ENCODE results near the gene KCNQ1.

Gene KCNQ1

GRCh38 chr11:2534957-2535672, 90.3 kb downstream of the KCNQ1 start:
- DNase-seq (ENCODE audit: low read depth, low spot score), result no peak

DNA sequence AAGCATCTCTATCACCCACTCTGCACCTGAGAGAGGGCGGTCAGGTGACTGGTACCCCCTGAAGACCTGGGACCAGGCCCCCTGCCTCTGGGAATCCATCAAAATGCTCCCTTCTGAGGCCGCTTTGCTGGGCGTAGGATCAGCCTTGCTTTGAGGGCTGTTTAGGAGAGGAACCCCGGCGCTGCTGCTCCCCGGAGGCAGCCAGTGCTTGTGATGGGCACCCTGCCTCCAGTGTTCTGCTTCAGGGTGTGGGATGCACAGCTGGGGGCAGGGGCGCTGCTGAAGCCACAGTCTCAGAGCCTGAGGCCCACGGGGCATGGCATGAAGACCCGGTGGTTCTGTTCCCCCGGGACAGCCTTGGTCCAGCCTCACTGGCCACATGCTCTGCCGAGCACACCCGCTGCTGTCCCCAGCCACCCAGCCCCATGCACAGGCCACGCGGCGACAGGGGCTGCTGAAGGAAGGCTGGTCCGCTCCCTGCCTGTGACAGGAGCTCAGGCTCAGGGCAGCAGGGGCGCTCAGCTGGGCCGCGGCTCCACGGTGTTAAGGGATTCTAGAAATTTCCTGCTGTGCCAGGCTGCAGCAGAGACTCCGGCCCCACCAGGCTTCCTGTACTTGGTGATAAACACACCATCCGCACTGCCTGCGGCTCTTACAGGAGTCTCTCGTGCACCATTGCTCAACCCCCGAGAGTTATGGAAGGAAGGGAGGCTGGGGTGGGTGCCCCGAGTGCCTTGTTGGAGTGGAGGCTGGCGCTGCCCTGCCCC, 91.0 kb downstream of the KCNQ1 start:
- DNase-seq (ENCODE audit: low read depth, low spot score), result no peak

- no peak for DNase-seq (ENCODE audit: low read depth, low spot score)
Measured at GRCh38 chr11:2536440-2536989, 91.7 kb downstream of the KCNQ1 start.

- DNase-seq (ENCODE audit: low read depth, low spot score), result no peak
Measured at GRCh38 chr11:2537010-2537705, 92.3 kb downstream of the KCNQ1 start.

- DNase-seq (ENCODE audit: low read depth, low spot score), result no peak
Measured at GRCh38 chr11:2537896-2538724, 93.3 kb downstream of the KCNQ1 start.

DNA sequence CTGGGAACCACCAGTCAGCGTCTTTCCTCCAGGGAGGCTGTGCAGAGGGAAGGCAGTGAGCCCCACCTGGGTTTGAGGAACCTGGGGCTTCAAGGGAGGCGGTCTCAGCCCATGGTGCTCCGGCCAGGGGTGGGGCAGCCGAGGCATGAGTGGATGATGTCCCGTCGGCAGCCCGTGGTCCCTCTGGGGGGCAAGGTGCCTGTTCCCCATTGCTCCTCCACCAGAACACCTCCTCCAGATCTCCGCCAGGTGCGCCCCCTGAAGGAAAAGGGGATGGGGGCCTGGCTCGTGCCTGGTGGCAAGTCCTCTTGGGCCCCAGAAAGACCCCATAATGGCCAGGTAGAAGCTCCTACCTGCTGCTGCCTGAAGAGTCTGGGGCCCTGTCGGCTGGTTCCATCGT, 94.1 kb downstream of the KCNQ1 start:
- no peak for DNase-seq (ENCODE audit: low read depth, low spot score)

DNA sequence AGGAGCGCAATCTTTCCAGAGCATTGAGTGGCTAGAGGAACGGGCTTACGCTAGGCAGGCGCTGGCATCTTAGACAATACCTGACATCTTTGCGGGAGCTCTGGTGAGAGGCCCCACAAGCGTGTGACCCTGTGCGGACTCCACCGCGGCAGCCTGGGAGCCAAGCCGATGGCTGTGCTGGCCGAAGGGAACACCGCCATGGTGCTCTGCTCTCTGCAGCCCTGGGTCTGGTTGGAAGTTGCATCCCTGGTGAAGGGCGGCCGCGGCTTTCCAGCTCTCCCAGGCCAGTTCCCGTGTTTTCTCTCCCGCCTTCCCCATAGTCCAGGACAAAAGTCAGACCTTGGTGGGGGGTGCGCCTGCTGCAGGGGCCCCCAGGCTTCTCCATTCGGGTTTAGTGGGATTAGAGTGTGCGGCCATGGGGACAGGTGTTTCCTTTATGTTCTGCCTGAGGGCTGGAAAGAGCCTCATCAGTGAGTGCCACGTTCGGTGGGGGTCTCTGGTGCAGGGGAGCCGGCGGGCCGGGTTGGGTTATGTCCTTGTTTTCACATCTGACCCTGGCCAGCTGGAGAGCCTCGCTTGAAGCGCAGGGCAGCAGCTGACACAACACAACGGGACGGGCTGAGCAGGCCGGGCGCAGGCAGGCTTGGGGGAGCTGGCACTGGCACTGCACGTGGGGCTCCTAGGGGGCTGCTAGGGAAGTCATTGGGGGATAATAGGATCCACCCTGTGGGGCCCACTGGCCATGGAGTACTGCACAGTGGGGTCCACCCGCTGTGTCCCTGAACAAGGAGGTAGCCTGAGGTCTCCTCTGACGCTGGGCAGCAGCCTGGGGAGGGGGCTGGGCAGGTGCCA, 94.8 kb downstream of the KCNQ1 start:
- no peak for DNase-seq (ENCODE audit: low read depth, low spot score)

DNA sequence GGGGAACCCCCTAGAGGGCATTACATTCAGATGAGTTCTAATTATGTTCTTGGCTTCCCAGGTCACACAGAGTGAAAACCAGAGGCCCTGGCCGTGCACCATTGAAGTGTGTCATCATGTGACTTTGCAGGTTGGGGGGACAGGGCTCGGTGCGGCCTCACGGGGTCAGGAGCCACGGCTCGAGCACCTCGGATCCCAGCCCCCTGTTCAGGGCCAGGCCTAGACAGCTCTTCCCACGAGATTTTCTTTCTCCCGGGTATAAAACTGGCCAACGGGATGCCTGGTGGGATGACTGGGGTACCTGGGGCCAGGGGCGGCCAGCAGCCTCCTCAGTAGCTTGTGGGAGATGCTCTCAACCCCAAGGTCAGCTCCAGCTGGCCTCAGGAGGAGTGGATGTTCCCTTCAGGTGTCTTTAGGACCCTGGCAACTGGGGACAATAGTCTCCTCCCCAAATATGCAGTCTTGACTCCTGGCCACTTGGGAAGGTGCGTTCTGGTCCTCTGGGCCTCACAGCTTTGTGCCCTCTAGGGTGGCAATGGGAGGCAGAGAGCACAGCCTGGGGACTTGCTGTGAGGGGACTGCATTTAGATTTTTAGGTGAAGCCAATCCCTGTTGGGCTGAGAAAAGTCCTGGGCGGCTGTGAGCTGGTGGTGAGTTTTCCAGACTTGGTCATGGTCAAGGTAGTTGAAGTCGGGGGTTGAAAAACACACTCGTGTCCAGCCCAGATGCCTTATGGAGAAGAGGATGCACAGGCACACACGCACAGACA, 95.6 kb downstream of the KCNQ1 start:
- no peak for DNase-seq (ENCODE audit: low read depth, low spot score)

GRCh38 chr11:2540992-2541680, 96.3 kb downstream of the KCNQ1 start:
- no peak for DNase-seq (ENCODE audit: low read depth, low spot score)

DNA sequence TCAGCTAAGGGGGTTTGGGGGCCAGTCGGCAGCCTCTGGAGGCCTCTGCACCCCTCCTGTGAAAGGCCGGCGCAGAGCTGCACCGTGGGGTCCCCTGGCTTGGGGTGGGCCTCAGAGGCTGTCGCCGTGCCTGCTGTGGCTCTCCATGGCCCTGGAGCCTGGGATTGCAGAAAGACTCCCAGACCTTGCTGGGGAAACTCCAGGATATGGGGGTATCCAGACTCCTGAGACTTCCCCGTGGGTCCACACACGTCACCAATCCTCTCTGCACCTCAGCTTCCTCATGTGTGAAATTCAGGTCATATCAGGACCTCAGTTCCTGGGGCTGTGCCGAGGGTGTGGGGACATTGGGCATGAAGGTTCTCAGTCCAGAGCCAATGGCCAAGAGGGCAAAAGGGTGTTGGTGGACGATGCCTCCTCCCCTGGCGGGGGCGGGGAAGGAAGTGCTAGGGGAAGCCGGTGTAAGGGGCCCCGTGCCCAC, 97.1 kb downstream of the KCNQ1 start:
- DNase-seq (ENCODE audit: low read depth, low spot score), result no peak

DNA sequence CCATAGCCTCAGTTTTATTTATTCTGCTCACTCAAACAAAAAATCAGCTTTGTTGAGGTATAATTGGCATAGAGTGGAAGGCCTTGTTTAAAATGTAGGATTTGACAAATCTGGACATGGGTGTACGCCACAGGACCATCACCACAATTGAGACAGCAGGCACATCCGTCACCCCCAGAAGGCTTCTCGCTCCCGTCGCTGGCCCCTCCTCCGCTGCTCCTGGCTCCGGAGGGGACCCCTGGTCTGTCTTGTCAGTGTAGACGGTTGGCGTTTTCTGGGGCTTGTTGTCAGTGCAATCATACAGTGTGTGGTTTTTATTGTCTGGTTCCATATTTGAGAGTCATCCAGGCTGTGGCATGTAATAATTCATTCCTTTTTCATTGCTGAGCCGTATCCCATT, 97.6 kb downstream of the KCNQ1 start:
- no peak for DNase-seq (ENCODE audit: low read depth, low spot score)

- no peak for DNase-seq (ENCODE audit: low read depth, low spot score)
Measured at GRCh38 chr11:2547806-2548205, 103.0 kb downstream of the KCNQ1 start.

GRCh38 chr11:2548596-2548995, 103.8 kb downstream of the KCNQ1 start:
- DNase-seq (ENCODE audit: low read depth, low spot score), result no peak

DNA sequence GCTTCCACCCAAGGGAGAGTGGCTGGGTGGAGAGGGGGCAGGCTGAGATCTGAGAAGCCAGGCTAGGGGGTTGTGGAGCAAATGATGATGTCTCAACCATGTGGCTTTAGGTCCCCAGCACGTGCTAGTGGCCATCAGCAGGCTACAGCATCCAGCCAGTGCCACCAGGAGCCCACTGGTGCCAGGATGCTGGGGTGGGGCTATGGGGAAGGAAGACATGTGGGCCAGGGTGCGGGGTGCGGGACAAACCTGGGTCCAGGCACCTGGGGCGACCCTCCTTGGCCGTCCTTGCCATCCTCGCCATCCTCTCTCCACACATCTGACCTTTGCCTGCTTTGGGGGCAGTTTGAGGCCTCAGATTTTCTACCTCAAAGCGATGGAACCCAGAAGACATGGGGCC, 104.3 kb downstream of the KCNQ1 start:
- DNase-seq (ENCODE audit: low read depth, low spot score), result no peak

- DNase-seq (ENCODE audit: low read depth, low spot score), result no peak
Measured at GRCh38 chr11:2549491-2549875, 104.7 kb downstream of the KCNQ1 start.

DNA sequence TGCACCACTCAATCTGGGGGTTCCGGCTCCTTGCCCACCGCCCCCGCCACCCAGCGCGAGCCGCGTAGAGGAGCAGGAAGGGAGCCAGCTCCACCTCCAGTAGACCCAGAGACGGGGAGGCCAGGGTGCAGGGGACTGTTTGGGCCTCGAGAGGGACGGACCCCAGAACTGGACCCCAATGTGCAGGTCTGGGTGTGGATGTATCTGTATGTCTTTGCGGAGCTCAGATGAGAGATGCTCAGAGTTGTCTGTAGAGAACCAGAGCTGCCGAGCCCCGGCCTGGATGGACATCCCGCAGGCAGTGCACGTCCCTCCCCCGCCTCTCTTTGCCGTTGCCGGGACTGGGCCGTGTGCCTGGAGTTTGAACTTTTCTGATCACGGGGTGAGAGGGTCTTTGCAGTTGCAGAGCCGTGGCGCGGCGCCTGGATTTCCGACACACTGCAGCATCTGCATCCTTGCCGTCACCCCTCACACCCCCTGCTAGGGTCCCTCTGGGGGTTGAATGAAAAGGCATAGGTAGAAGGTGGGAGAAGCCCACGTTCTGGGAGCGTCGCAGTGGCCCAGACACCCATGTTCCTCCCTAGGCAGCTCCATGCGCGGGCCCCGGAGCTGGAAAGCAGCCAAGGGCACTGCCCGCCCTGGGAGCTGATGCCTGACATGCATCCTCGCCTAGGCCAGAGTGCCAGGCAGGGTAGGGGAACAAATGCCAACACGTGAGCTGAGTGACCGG, 105.2 kb downstream of the KCNQ1 start:
- no peak for DNase-seq (ENCODE audit: low read depth, low spot score)

GRCh38 chr11:2550606-2550970, 105.8 kb downstream of the KCNQ1 start:
- no peak for DNase-seq (ENCODE audit: low read depth, low spot score)

DNA sequence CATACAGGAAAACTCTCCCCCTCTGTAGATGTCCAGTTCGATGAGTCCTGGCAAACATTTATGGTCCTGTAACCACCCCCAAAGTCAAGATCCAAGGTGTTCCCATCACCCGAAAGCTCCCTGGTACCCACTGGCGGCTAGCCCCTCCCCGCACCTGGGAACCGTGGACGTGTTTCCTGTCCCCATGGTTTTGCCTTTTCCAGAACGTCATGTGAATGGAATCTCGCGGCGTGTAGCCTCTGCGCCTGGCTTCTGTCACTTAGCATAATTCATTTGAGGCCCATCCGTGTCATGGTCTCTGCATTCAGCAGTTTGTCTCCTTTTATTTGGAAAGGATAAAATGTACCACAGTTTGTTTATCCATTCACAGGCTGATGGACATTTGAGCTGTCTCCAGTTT, 106.3 kb downstream of the KCNQ1 start:
- no peak for DNase-seq (ENCODE audit: low read depth, low spot score)

All from activated CD4-positive, CD25-positive, alpha-beta regulatory T cell treated with anti-CD3 and anti-CD28 coated beads, Interleukin-2, amount 50 U/mL, for 16 hours (primary cell).